NCI-H524 treated with DMSO at 0.1 percent for 48 hours (cell line): ENCODE results near the gene TAF7.
"Not testable (repeated sequence)": the region's sequence is repeated elsewhere in the genome, so short reads cannot be mapped to it uniquely, and the experiment has no call there.

Experiments
- DNase-seq: peaks from one replicate; lab custom pipeline; 2025; lab: John Stamatoyannopoulos, UW

Gene TAF7

DNA sequence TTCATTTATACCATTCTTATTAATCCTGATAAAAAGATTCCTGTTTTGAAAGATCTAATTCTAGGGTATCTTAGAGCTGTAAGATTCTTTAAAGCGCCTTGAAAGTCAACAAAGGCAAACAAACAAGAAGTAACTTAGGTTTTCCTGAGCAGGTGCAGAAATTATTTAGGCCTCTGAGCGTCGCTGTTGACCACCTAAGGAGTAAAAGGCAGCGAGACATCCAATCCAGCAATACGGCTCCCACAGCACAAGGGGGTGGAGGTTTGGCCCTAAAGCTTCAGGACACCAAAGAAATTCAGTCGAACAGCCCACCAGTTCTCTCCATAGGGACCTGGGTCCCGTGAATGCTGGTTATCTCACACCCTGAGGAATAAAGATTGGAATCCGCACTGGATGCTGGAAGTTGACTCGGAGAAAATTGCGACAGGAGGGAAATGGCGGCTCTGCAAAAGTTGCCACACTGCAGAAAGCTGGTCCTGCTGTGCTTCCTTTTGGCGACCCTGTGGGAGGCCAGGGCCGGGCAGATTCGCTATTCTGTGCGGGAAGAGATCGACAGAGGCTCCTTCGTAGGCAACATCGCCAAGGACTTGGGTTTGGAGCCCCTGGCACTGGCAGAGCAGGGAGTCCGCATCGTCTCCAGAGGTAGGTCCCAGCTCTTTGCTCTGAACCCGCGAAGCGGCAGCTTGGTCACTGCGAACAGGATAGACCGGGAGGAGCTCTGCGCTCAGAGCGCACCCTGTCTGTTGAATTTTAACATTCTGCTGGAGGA lies 18.1 kb upstream of the TAF7 start, which contains the start of gene PCDHGA2:
PCDHGA2 (plus strand) TSS at position 223 of the 769 bp plus-strand sequence.
- DNase-seq, result no peak

DNA sequence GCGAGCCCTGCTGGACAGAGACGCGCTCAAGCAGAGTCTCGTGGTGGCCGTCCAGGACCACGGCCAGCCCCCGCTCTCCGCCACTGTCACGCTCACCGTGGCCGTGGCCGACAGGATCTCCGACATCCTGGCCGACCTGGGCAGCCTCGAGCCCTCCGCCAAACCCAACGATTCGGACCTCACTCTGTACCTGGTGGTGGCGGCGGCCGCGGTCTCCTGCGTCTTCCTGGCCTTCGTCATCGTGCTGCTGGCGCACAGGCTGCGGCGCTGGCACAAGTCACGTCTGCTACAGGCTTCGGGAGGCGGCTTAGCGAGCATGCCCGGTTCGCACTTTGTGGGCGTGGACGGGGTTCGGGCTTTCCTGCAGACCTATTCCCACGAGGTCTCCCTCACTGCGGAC lies 12.0 kb upstream of the TAF7 start:
- DNase-seq, result not testable (repeated sequence)

DNA sequence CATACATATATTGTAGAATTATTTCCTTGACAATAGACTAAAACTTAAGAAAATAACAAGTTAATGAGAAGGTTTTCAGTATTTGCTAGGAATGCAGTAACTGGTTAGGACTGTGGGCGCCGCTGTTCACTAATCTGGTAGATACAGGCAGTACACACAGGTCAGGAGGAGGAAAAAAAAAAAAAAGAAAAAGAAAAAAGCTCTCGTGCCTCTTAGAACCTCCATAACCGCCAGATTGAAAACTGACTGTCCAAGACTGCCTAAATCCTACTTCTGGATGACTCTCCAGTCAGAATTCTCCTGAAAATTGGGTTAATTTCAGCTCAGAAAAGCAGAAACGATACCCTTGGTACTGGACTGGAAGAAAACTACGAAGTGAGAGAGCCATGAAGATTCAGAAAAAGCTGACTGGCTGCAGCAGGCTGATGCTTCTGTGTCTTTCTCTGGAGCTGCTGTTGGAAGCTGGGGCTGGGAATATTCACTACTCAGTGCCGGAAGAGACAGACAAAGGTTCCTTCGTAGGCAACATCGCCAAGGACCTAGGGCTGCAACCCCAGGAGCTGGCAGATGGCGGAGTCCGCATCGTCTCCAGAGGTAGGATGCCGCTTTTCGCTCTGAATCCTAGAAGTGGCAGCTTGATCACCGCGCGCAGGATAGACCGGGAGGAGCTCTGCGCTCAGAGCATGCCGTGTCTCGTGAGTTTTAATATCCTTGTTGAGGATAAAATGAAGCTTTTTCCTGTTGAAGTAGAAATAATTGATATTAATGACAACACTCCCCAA lies 9.9 kb upstream of the TAF7 start, which contains the start of gene PCDHGA1:
PCDHGA1 (plus strand) TSS at position 216 of the 782 bp plus-strand sequence.
- DNase-seq, result no peak

DNA sequence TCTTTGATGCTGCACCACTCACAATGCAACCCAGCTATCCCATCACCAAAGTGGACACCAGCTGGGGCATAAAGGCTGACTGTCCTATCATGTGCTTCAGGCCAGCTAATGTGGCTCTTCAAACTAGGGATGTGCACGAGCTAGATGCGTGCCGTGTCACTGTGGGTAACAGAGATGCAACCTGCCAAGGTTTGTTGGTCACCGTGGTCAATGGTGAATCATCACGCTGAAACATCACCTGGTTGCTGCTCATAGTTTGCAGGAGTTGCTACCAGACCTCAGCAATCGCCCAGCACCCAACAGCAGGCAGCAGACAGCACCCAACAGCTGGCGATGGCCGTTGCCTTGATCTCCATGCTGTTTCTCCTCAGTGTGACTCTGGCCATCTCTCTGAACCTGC lies 7.6 kb upstream of the TAF7 start:
- no peak for DNase-seq

DNA sequence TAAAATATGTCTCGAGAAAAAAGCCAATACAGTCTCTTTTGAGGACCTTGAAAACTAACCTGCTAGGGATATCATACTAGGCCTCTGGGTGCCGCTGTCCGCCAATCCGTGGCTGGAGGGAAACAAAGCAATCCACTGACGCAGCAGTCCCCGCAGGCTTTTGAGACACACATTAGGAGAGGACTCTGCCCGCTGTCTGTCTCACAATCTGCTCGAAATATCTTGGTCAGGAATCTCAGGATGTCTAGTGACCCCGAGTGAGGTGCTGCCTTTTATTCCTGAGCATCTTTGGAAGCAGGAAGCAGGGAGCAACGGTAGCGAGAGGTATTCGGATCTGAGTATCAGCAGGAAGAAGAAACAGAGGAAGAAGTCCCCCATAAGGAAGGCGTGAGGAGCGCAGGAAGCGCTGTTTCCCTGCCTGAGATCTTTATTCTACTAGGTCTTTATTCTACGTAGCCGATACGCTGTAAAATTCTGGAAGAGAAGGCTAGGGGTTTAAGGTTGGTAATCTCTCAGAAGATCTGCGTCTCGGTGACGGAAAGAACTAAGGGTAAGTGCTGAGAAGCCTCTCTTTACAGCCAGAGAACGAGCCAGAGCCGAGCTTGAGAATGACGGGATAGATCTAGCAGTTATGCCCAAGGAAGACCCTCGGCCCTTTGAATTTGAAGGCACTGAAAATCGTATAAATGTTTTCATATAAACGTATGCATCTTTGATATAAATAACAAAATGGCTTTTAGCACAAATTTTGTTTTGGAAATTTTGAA lies 5.7 kb upstream of the TAF7 start:
- DNase-seq, result no peak

DNA sequence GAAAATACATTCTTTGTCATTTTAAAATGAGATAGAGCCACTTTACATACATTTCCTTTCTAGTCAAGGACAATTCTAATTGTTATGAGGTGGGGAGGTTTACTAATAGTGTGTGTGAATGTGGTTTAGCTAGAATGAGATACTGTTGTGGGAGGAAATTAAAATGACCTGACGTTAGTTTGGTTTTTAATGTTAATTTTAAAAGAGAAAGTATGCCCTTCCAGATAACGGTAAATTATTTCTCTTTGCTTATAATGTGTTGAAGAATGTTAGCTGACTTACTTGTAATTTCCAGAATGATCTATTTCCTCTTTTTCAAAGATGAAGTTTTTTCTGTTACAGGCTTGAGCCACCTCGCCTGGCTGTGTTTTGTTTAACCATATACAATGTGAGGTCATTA lies 1.7 kb upstream of the TAF7 start:
- no peak for DNase-seq

DNA sequence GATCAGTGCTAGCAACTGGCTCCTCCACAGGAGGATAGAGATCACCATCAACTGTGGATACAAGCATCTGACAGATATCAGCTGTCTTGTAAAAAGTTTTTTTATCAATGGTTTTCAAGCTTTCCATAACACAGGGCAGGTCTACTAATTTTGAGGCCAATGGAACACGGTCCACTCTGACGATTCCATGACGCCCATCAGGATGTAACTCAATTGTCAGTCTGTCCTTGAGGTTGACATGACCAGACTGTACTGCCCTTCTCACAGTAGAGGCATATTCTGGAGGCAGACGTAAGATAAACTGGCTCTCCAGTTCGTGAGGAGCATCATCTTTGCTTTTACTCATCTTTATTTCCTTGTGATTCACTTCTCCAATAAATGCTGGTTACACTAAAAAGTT lies 885 bp downstream of the TAF7 start:
- no peak for DNase-seq

DNA sequence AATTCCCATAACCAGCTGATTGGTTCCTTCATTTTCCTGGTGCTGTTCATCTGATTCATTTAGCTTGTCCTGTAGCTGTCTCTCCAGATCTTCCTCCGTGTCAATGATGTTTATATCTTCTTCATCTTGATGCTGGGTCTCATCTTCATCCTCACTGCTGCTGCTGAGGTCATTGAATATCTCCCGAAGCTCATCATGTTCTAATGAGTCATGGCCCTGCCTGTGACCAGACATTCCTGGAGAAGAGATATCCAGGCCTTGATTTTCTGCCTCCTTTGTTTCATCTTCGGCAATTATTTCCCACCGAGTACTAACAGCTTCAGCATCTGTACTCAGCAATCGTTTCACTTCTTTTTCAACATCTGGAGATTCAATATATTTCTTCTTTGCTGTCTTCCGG lies 1.4 kb downstream of the TAF7 start:
- DNase-seq, result no peak

DNA sequence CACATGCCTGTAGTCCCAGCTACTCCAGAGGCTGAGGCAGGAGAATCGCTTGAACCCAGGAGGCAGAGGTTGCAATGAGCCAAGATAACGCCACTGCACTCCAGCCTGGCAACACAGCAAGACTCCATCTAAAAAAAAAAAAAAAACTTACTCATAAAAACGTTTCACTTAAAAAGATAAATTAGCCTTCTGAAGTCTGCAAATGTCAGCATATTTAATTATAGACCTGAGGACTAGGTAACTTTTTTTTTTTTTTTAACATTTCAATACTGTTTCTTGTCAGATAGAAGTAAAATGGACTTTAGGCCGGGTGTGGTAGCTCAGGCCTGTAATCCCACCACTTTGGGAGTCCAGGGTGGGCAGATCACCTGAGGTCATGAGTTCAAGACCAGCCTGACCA lies 3.6 kb downstream of the TAF7 start:
- DNase-seq, result not testable (repeated sequence)

DNA sequence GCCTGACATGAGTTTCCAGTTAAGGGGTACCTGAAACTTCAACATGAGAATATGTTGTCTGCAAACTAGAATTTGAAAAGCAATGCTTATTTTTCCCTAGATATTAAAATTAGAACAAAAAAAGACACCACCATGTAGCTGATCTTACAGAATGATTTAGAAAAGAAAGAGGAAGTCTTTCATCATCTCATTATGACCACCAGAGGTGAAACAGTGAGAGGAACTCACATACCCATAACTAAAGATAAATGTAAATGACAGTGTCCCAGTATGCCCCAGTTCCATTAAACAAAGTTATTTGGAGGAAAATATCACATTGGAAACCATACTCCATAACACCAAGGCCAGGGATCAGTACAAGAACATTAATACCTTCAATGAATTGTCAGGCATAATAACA lies 6.9 kb downstream of the TAF7 start:
- no peak for DNase-seq

DNA sequence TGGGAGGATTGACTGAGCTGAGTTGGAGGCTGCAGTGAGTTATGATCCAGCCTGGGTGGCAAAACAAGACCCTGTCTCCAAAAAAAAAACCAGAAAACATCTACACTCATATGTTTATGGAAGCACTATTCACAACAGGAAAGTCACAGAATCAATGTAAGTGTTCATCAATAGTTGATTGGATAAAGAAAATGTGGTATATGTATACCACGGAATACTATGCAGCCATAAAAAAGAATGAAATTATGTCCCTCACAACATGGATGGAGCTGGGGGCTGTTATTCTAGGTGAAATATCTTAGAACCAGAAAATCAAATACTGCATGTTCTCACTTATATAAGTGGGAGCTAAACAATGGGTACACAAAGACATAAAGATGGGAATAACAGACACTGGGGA lies 14.0 kb downstream of the TAF7 start:
- no peak for DNase-seq

DNA sequence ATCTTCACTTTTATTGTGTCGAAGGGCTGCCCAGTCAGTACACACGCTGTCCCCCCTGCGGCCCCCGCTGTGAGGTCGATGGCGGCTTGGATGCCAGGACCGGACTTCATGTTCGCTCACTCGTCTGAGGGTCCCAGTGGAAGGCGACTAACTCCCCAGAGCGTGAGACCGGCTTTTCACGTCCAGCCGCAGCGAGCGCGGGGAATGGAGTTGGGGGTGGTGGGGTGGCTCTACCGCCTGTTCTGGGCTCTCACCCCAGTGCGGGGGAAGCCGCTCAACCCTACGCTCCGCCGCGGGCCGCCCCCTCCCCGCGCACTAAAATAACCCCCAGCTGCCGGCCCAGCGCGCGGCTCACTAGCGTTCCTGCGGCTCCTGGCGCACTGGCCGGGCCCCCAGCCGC lies 16.8 kb downstream of the TAF7 start, which contains the start of gene SLC25A2:
SLC25A2 (minus strand) TSS at position 294 of the 400 bp plus-strand sequence; CDS start at position 110, 184 bp downstream.
- no peak for DNase-seq

DNA sequence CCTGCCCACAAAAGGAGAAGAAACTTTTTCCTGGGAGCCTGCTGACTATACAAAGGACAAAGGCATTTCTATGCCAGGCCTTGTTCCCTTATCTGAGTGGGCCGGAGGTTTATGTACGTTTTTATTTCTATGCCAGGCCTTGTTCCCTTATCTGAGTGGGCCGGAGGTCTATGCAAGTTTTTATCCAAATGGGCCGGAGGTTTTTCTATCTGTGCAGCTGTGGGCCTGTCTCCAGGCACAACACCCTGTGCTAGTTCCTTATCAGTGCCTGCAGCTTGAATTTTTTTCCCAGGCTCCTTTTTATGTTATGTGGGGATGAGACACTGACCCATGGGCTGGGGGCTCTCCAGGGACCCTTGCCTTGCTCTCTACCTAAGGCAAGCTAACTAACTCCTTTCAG lies 22.2 kb downstream of the TAF7 start:
- no peak for DNase-seq

DNA sequence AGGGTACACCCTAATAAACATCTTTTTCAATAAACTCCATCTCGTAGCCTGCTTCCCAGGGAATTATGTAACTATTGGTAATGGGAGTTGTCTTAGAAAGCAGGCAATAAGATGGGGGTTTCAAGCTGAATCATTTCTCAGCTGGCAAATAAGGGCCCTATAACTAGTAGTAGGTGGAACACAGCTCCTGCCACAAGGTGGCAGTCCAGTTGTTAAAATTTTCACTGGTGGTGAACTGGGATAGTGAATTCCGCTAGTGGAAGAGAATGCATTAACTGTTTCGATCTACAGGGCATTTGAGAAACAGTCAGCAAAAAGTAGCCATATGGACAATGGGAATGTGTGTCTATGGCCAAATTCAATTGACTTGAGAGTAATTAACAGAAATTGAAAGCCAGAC lies 47.7 kb downstream of the TAF7 start:
- DNase-seq, result no peak

DNA sequence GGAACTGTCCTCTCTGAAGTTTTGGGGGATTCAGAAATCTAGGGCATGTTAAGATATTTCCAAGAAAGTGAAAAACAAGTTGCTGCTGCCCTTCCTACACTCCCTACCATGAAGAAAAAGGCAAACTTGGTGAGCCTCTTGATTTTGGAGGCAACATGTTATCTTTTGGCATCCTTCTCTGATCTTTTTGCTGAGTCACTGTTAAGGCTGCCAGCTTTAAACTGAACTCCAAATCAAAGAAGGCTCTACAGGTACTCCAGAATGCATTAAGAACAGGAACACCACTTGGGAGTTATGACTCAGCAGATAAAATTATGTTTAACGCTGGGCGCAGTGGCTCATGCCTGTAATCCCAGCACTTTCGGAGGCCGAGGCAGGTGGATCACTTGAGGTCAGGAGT lies 51.4 kb downstream of the TAF7 start:
- no peak for DNase-seq
